Sigmoid colon (tissue), 4 donors: Measurements from ENCODE around the gene PTH2R.

Source experiments
- EP300 ChIP-seq, 4 donors: sonication (generic); formaldehyde crosslinking; IDR thresholded peaks; one replicate each; pipeline ENCODE4 v1.6.1; 2017; ENCODE audit warnings: antibody characterized with exemption in 4 of 4
- POLR2A ChIP-seq, 2 donors: fragments of 450-650 bp; IDR thresholded peaks; one replicate each; pipeline ENCODE4 v1.6.1; 2016; ENCODE audit warnings: antibody characterized with exemption in 2 of 2, mild to moderate bottlenecking in 2 of 2, moderate library complexity in 2 of 2
- TF ChIP-seq, protein P1 (sequence below), 4 experiments: fragments of 450-650 bp in 3 of 4; fragments of 200-600 bp in 1 of 4; IDR thresholded peaks; one replicate each; pipeline ENCODE4 v1.5.1; 2016 to 2019; ENCODE audit warnings: antibody characterized with exemption in 4 of 4, mild to moderate bottlenecking in 3 of 4, moderate library complexity in 2 of 4

- TF ChIP-seq, protein P1, sequence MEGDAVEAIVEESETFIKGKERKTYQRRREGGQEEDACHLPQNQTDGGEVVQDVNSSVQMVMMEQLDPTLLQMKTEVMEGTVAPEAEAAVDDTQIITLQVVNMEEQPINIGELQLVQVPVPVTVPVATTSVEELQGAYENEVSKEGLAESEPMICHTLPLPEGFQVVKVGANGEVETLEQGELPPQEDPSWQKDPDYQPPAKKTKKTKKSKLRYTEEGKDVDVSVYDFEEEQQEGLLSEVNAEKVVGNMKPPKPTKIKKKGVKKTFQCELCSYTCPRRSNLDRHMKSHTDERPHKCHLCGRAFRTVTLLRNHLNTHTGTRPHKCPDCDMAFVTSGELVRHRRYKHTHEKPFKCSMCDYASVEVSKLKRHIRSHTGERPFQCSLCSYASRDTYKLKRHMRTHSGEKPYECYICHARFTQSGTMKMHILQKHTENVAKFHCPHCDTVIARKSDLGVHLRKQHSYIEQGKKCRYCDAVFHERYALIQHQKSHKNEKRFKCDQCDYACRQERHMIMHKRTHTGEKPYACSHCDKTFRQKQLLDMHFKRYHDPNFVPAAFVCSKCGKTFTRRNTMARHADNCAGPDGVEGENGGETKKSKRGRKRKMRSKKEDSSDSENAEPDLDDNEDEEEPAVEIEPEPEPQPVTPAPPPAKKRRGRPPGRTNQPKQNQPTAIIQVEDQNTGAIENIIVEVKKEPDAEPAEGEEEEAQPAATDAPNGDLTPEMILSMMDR (IDR thresholded peaks at IDR 0.05), result no peak
- TF ChIP-seq POLR2A (IDR thresholded peaks at IDR 0.05) (no peak), EP300 (IDR thresholded peaks at IDR 0.05) (no peak)
These were observed 35.4 kb downstream of the PTH2R start for GRCh38 chr2:208441951-208442350.
